Embryonic facial prominence (tissue), 1 donor: ENCODE data around the gene SCTR.
"Not testable (repeated sequence)": the region's sequence is repeated elsewhere in the genome, so short reads cannot be mapped to it uniquely, and the experiment has no call there.

Experiments used
- DNase-seq: peaks from one replicate; pipeline ENCODE4 v3.0.0-alpha.2; 2016; ENCODE audit errors: extremely low spot score

SCTR gene

GRCh38 chr2:119415630-119416029 lies 108.7 kb downstream of the SCTR start:
- no peak for DNase-seq

- no peak for DNase-seq
These were observed 109.4 kb downstream of the SCTR start for GRCh38 chr2:119414894-119415293.

DNA sequence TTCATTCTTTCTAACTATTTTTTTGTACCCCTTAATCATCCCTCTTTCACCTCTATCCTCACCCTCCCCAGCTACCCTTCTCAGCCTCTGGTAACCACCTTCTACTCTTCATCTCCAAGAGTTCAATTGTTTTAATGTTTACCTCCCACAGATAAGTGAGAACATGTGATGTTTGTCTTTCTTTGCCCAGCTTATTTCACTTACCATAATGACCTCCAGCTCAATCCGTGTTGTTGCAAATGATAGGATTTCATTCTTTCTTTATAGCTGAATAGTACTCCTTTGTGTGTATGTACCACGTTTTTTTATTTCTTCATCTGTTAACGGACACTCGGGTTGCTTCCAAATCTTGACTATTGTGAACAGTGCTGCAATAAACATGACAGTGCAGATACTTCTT lies 114.8 kb downstream of the SCTR start:
- DNase-seq, result no peak

- DNase-seq, result no peak
These were observed 116.1 kb downstream of the SCTR start for GRCh38 chr2:119408221-119408619.

GRCh38 chr2:119407430-119408220 lies 116.7 kb downstream of the SCTR start:
- peak; percentile 34 for DNase-seq

GRCh38 chr2:119405151-119405550 lies 119.1 kb downstream of the SCTR start:
- no peak for DNase-seq

DNA sequence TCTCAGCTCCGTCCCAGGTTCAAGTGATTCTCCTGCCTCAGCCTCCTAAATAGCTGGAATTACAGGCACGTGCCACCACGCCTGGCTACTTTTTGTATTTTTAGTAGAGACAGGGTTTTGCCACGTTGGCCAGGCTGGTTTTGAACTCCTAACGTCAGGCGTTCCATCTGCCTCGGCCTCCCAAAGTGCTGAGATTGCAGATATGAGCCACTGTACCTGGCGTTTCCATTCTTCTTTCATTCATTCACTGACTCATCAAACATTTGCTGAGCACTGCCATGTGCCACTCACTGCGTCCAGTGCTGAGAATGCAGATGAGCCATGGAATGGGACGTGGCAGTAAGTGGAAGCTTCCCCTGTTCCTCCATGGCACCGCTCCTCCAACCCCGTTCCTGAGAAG lies 120.7 kb downstream of the SCTR start:
- not testable (repeated sequence) for DNase-seq

DNA sequence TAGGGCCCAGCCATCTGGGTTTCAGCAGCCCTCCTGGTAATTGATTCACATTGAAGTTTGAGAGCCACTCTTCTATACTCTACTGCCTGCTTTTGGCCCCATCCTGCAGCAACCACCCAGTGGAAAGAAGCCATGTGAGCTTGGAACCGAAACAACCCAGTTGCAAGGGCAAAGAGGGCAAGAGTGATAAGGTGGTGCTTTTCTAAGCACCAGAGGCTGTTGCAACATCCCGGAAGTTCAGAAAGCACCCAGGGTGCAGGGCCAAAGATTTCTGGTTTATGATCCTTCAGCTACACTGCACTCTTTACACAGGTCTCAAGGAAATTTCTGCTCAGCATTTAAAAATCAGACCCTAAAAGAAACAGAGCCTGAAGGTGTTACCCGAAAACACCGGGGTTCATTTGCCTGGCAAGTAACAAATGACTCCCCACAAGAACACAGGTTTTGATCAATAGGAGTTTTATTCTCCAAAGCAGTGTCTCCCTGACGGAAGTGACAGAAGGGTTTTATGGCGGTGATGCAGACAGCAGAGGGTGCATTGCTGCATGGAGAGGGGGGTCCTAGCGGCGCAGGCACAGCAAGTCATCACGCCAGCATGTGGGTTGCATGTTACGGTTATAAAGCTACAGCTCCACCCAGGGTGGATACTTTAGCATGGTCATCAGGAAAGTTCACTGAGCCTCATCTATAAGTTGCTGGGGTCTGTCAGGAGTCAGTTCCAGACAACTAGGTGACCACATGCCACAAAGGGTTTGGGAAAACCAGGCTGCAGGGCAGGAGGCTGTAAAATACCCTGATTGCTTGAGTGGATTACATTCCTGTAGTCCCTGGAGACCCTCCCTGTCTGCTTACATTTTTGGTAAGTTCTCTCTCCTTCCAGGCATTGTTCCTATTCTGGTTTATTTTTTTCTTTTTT lies 121.4 kb downstream of the SCTR start:
- no peak for DNase-seq

GRCh38 chr2:119402106-119402505 lies 122.2 kb downstream of the SCTR start:
- no peak for DNase-seq

DNA sequence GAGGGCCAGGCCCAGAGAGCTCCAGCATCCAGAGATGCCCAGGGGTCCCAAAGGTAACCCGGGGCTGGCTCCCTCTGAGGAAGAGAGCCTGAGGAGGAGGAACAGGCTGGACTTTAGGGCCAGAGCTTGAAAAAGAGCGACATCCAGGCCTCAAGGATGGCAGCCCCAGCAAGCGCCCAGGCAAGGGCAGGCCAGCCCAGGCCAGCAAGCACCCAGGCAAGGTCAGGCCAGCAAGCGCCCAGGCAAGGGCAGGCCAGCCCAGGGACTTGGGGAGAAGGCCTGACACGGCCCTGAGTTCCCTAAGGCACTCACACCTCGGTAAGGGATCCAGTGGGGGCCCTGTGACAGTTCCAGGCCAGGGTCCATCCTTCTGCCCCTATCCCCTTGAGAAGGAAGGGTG lies 127.1 kb downstream of the SCTR start:
- DNase-seq, result no peak

GRCh38 chr2:119393971-119394748 lies 130.1 kb downstream of the SCTR start:
- DNase-seq, result no peak
